Stimulated activated CD4-positive, alpha-beta T cell treated with anti-CD3 and anti-CD28 coated beads, Interleukin-2, amount 100 ng/mL, for 48 hours (primary cell): ENCODE results near the gene DYNLT1.
"Not testable (repeated sequence)": the region's sequence is repeated elsewhere in the genome, so short reads cannot be mapped to it uniquely, and the experiment has no call there.

Experiments used
- DNase-seq, 2 donors: peaks; one replicate each; pipeline ENCODE4 v3.0.0-alpha.2; 2020

The DYNLT1 gene

DNA sequence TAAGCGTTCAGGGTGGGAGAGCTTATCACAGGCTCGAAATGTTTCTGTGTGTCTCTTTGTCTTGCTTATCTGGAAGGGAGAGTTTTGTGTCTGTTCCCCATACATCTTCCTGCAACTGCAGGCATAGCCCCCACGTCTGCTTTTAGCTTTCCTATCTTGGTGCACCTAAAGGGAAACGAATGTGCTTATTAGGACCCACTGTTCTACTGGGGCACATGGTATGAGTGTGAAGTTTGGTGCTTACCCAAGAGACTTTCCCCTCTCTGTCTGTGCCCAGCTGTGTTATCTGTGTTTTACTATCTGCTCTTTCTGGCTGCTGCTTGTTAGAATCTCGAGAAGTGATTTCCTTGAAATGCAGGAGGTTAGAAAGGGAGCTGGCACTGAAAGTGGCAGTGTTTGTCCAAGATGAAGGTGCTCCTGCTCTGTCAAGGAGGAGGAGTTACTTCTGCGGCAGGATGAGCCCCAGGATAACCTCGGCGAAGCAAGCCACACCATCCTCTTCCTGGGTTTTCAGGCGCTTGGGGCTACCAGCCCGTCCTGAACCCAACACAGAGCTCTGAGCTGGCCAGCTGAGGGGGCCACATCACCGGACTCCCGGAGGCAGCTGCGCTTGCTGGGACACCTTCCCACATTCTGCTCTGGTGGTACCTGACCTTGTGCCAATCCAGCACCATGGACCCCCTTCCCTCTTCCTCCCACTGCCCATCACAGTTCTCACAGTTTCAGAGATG lies 23.4 kb downstream of the DYNLT1 start:
- no peak for DNase-seq

- DNase-seq: no peak
Measured at GRCh38 chr6:158619922-158620801, 24.4 kb downstream of the DYNLT1 start.

DNA sequence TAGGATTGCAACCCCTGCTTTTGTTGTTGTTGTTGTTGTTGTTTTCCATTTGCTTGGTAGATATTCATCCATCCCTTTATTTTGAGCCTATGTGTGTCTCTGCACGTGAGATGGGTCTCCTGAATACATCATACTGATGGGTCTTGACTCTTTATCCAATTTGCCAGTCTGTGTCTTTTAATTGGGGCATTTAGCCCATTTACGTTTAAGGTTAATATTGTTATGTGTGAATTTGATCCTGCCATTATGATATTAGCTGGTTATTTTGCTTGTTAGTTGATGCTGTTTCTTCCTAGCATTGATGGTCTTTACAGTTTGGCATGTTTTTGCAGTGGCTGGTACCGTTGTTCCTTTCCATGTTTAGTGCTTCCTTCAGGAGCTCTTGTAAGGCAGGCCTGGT lies 26.3 kb downstream of the DYNLT1 start:
- not testable (repeated sequence) for DNase-seq

- not testable (repeated sequence) for DNase-seq
Measured at GRCh38 chr6:158614606-158615005, 29.9 kb downstream of the DYNLT1 start.

GRCh38 chr6:158611541-158612370 lies 32.8 kb downstream of the DYNLT1 start:
- DNase-seq: no peak

DNA sequence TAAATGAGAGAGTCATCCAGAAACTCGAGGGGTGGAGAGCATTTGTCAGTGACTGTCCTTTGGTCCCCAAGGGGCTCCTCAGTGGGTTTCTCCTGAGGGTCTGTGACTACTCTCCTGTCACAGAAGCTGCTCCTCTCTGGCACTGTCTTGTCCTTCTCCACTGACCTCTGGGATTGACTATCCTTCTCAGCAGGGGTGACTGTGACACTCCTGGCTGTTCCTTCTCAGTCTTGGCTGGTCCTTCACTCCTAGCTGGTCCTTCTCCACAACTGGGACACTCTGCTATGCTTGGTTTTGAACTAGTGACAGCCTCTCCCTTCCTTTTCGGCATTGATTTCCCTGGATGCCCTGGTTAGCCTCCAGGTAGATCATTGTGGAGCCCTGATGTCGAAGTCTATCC lies 33.5 kb downstream of the DYNLT1 start:
- DNase-seq: no peak

DNA sequence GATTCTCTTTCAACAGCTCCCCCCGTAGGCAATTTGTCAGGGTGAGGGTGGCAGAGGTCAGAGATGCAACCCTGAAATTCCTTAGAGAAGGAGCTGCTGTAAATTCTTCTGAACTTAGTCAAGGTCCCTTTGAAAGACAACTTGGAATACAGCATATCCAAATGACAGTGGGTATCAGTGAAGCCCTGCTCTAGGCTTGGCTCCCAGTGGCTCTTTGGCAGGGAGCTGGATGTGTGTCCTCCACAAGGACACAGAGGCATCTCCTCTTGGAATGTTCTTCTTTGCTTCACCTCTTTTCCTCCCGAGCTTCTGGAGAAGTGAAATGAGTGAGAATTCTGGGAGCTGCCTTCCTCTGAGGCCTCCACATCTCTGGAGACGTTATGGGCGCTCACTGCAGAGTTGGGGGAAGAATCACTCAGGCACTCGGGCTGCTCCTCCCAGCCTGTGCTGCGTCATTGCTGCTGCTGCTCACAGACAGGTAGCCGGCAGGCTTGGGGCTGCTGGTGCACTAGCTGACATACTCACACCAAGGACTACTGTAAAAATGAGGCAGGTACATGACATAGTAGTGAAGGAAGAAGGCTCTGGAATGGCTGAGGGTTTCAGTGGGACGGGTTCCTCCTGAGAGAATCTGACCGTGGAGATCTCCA lies 34.1 kb downstream of the DYNLT1 start:
- no peak for DNase-seq

- no peak for DNase-seq
Measured at GRCh38 chr6:158609455-158610155, 34.9 kb downstream of the DYNLT1 start.

- DNase-seq: no peak
Measured at GRCh38 chr6:158608221-158608620, 36.3 kb downstream of the DYNLT1 start.

- no peak for DNase-seq
Measured at GRCh38 chr6:158607411-158608170, 37.0 kb downstream of the DYNLT1 start.

GRCh38 chr6:158606935-158607334 lies 37.6 kb downstream of the DYNLT1 start:
- no peak for DNase-seq

- not testable (repeated sequence) for DNase-seq
Measured at GRCh38 chr6:158606011-158606410, 38.5 kb downstream of the DYNLT1 start.

DNA sequence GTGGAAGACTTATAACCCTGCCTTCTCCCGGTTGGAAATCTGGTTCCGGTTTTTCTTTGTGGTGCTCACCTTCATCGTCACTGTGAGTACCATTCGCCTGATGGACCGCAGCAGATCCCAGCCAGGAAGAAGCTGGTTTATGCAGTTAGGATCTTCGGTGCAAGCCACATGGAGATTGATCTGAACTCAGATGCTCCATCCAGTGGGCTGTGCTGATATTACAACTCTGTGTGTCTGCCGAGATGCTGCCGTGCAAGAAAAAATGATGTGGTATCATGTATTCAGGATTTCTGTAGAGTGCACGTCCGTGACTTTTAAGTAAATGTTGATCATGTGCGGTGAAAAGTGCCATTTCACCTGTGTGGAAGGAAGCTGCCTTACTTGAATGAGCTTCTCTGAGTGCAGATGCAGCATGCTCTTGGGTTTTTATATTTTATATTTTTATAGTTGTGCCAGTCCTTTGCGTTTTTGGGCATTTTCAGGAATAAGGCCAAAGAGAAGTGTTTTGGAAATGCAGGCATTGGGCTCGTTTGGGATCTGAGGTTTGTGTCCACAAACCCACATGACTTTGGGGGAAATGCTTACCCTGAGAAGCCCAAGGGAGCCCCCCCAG lies 39.2 kb downstream of the DYNLT1 start:
- peak; percentile 41 to 52 for DNase-seq

DNA sequence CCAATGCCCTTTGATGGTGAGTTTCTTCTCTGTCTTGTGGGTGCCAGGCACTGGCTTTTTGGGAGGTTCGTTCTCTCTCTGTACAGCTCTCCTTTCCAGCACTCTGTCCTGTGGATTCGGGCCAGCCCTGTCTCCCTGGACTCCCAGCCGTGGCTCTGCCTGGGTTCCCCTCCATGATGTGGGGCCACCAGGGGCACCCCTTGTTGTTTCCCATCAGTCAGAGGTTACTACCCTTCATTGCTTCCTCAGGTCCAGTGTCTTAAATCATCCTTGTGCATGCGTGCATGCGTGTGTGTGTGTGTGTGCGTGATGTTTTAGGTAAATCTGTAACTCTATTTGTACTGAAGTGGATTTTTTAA lies 40.5 kb downstream of the DYNLT1 start:
- no peak for DNase-seq

DNA sequence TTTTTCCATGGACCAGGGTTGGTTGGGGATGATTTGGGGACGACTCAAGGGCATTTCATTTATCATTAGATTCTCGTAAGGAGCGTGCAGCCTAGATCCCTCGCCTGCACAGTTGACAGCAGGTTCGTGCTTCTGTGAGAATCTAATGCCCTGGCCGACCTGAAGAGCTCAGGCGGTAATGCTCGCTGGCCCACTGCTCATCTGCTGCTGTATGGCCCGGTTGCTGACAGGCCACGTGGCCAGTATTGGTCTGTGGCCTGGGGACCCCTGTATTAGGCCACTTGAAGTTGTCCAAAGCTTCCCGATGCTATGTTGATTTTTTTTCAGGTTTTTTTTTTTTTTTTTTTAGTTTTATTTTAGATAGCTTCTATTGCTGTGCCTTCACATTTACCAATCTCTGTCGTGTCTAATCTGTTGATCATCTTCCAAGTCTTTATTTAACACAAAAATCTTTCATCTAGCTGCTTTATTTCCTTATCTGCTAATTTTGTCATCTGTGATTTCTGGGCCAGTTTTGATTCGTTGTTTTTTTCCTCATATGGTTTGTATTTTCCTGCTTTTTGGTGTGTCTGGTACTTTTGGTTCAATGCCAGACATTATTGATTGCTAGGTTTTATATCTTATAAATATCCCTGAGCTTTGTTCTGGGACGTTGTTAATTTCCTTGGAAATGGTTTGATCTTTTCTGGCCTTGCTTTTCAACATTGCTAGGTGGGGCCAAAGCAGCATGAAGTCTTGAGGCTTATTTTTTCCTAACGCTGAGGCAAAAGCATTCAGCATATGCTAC lies 41.1 kb downstream of the DYNLT1 start:
- no peak for DNase-seq

DNA sequence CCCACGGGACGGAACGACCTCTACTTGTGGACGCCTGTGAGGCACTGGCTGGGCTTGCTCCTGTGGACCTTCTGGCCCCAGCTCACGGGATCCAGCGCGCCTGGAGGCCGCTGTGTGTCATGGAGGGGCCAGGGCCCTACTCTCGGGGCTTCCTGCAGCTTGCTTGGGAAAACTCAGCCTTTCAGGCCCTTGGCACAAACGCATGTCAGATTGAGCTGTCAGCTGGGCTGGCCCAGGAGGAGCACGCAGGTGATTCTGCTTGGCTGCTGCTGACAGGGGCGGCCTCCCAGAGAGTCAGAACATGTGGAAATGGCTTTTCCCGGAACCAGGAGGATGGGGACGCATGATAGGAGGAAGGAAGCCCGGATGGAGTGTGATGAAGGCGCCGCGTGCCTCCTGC lies 44.9 kb downstream of the DYNLT1 start:
- no peak for DNase-seq

DNA sequence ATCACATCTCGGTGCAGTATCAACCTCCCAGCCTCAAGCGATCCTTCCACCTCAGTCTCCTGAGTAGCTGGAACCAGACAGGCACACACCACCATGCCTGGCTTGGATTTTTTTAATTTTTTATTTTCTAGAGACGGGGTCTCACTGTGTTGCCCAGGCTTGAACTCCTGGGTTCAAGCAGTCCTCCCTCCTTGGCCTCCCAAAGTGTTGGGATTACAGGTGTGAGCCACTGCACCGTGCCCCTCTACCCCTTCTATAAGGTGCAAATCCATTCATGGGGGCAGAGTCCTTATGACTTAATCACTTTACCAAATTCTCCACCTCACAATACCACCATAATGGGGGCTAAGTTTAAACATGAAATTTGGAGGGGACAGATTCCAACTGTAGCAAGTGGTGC lies 47.0 kb downstream of the DYNLT1 start:
- no peak for DNase-seq

DNA sequence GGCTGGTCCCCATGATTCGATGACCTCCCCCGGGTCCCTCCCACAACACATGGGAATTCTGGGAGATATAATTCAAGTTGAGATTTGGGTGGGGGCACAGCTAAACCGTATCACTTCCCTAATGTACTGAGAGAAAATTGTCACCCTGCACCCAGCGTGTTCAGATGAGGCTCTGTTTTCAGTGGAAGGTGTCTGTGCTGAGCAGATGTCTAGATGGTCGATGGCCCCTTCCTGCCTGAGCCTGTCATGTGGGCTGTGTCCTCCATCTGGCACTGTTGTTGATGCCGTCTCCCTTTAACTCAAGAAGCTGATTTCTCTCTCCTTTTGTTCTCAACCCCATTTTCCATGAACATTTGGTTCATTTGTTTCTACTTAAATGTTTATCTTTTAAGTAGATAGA lies 47.7 kb downstream of the DYNLT1 start:
- DNase-seq: no peak

DNA sequence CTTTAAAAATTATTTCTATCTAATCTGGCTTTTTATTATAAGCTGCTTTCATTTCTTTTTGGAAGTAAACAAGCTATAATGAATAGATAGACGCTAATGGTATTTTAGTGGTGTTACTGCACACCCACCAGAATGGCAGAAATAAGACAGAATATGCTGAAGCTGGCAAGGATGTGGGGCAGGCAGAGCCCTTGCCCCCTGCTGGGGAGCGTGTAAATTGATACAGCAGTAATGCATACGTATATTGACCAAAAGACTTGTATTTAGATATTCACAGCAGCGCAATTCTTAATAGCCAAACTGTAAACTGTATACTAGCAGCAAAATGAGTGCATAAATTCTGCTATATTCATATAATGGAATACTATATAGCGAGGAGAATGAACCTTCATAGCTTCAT lies 49.3 kb downstream of the DYNLT1 start:
- DNase-seq: no peak

GRCh38 chr6:158593670-158594069 lies 50.9 kb downstream of the DYNLT1 start:
- DNase-seq: no peak
